ENCODE data around the gene C6orf132. TPM values are rescaled to one million over a fixed set of nuclear protein-coding genes. Genes with fewer than 3 reads are reported as not detected.
A peak's percentile ranks its signal among the peaks of the same experiment; 100 is the strongest.

Gene C6orf132
- total and polyA plus RNA-seq, 9 of the 15 experiments (the other 6 are each of a cell fraction or from before 2014, with no cell fraction given) = 0.06 to 0.35 (median 0.14) TPM

- no peak for TF ChIP-seq SUPT5H (IDR thresholded peaks at IDR 0.05)
Observed at GRCh38 chr6:42179261-42179944, 37.0 kb upstream of the C6orf132 start (continued).

- Histone ChIP-seq H3K9me3 (replicated peaks; ENCODE audit: control insufficient read depth, insufficient read depth, low read depth, low read length) (no peaks in the 10 kb centered on the region), H3K4me1 (replicated peaks in 1 of 2; ENCODE audit: control insufficient read depth in 2 of 2, insufficient read depth in 2 of 2, low read length in 2 of 2) (peaks cover 4 to 28% of the 10 kb centered on the region in 2 experiments; a peak in 4 of 5 replicates), H3K36me3 (ENCODE audit: control insufficient read depth, insufficient read depth, low read length) (no peaks in the 10 kb centered on the region), H3K9me1 (ENCODE audit: control insufficient read depth, insufficient read depth, low read length) (no peaks in the 10 kb centered on the region), H3K79me2 (ENCODE audit: control insufficient read depth, insufficient read depth, low read length) (no peaks in the 10 kb centered on the region), H3K9ac (ENCODE audit: insufficient read depth in 1 of 2, low read depth in 2 of 2, low read length in 2 of 2) (no peak overlapping the region), H3K27ac (ENCODE audit: extremely low read depth, low read depth, low read length) (no peak overlapping the region), H3K4me3 (no peak overlapping the region), H2AFZ (ENCODE audit: low read depth, low read length) (no peak overlapping the region), H4K20me1 (replicated peaks; ENCODE audit: control insufficient read depth, insufficient read depth, low read length) (no peaks in the 10 kb centered on the region), H3K4me2 (ENCODE audit: insufficient read depth, low read length) (no peak overlapping the region), H3K27me3 (ENCODE audit: control insufficient read depth in 2 of 2, insufficient read depth in 2 of 2, low read length in 2 of 2) (no peaks in the 10 kb centered on the region)
- BruUV-seq (replicated peaks) = no TSS peak
- ChIA-PET POLR2A (interaction anchor here (0.6 to 1.2 kb wide), 4 partner anchors 16 to 307 kb away, joined by 3 to 4 read pairs (median 3); partner anchors contain the start of gene GUCA1B), CTCF (ENCODE audit: low intra/inter-chr PET ratio) (no interaction called here)
- in situ Hi-C loops (cut with MboI) = no loop called here
- DNase-seq (ENCODE audit: extremely low read depth in 1 of 4, low spot score in 3 of 4) (peak in 2 of 4 experiments; percentile 43 to 56), ATAC-seq (no peak), FAIRE-seq (no peak)
- intact Hi-C loops (cut with micrococcal nuclease) = no loop called here
- WGBS (ENCODE audit: insufficient coverage, low coverage, missing lambda C conversion rate) = 54% methylated on average over 20 of the region's 27 CpGs
- no peak for TF ChIP-seq RCOR1 (IDR thresholded peaks at IDR 0.05; ENCODE audit: borderline replicate concordance in 1 of 2, low read depth in 2 of 2, low read length in 2 of 2)
- no peak for TF ChIP-seq ZNF197 (CRISPR knock-in tag; IDR thresholded peaks at IDR 0.05; ENCODE audit: low read depth)
- TF ChIP-seq, protein P1, sequence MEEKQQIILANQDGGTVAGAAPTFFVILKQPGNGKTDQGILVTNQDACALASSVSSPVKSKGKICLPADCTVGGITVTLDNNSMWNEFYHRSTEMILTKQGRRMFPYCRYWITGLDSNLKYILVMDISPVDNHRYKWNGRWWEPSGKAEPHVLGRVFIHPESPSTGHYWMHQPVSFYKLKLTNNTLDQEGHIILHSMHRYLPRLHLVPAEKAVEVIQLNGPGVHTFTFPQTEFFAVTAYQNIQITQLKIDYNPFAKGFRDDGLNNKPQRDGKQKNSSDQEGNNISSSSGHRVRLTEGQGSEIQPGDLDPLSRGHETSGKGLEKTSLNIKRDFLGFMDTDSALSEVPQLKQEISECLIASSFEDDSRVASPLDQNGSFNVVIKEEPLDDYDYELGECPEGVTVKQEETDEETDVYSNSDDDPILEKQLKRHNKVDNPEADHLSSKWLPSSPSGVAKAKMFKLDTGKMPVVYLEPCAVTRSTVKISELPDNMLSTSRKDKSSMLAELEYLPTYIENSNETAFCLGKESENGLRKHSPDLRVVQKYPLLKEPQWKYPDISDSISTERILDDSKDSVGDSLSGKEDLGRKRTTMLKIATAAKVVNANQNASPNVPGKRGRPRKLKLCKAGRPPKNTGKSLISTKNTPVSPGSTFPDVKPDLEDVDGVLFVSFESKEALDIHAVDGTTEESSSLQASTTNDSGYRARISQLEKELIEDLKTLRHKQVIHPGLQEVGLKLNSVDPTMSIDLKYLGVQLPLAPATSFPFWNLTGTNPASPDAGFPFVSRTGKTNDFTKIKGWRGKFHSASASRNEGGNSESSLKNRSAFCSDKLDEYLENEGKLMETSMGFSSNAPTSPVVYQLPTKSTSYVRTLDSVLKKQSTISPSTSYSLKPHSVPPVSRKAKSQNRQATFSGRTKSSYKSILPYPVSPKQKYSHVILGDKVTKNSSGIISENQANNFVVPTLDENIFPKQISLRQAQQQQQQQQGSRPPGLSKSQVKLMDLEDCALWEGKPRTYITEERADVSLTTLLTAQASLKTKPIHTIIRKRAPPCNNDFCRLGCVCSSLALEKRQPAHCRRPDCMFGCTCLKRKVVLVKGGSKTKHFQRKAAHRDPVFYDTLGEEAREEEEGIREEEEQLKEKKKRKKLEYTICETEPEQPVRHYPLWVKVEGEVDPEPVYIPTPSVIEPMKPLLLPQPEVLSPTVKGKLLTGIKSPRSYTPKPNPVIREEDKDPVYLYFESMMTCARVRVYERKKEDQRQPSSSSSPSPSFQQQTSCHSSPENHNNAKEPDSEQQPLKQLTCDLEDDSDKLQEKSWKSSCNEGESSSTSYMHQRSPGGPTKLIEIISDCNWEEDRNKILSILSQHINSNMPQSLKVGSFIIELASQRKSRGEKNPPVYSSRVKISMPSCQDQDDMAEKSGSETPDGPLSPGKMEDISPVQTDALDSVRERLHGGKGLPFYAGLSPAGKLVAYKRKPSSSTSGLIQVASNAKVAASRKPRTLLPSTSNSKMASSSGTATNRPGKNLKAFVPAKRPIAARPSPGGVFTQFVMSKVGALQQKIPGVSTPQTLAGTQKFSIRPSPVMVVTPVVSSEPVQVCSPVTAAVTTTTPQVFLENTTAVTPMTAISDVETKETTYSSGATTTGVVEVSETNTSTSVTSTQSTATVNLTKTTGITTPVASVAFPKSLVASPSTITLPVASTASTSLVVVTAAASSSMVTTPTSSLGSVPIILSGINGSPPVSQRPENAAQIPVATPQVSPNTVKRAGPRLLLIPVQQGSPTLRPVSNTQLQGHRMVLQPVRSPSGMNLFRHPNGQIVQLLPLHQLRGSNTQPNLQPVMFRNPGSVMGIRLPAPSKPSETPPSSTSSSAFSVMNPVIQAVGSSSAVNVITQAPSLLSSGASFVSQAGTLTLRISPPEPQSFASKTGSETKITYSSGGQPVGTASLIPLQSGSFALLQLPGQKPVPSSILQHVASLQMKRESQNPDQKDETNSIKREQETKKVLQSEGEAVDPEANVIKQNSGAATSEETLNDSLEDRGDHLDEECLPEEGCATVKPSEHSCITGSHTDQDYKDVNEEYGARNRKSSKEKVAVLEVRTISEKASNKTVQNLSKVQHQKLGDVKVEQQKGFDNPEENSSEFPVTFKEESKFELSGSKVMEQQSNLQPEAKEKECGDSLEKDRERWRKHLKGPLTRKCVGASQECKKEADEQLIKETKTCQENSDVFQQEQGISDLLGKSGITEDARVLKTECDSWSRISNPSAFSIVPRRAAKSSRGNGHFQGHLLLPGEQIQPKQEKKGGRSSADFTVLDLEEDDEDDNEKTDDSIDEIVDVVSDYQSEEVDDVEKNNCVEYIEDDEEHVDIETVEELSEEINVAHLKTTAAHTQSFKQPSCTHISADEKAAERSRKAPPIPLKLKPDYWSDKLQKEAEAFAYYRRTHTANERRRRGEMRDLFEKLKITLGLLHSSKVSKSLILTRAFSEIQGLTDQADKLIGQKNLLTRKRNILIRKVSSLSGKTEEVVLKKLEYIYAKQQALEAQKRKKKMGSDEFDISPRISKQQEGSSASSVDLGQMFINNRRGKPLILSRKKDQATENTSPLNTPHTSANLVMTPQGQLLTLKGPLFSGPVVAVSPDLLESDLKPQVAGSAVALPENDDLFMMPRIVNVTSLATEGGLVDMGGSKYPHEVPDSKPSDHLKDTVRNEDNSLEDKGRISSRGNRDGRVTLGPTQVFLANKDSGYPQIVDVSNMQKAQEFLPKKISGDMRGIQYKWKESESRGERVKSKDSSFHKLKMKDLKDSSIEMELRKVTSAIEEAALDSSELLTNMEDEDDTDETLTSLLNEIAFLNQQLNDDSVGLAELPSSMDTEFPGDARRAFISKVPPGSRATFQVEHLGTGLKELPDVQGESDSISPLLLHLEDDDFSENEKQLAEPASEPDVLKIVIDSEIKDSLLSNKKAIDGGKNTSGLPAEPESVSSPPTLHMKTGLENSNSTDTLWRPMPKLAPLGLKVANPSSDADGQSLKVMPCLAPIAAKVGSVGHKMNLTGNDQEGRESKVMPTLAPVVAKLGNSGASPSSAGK (IDR thresholded peaks at IDR 0.05) = no peak
- no peak for TF ChIP-seq MAZ (CRISPR knock-in tag; conservative IDR thresholded peaks at IDR 0.05 in 1 of 2, IDR thresholded peaks at IDR 0.05 in 1 of 2)
Observed at GRCh38 chr6:42177514-42178364, 35.3 kb upstream of the C6orf132 start.

Measured in K562 (cell line).